NOMO-1 treated with dmso at 0.1 percent for 144 hours (cell line): ENCODE results near the gene CTNNAL1.
"Not testable (repeated sequence)": the region's sequence is repeated elsewhere in the genome, so short reads cannot be mapped to it uniquely, and the experiment has no call there.

Experiments
- DNase-seq: peaks from one replicate; lab custom pipeline; 2025; ENCODE audit not compliant: unreplicated experiment; lab: John Stamatoyannopoulos, UW

CTNNAL1 gene

DNA sequence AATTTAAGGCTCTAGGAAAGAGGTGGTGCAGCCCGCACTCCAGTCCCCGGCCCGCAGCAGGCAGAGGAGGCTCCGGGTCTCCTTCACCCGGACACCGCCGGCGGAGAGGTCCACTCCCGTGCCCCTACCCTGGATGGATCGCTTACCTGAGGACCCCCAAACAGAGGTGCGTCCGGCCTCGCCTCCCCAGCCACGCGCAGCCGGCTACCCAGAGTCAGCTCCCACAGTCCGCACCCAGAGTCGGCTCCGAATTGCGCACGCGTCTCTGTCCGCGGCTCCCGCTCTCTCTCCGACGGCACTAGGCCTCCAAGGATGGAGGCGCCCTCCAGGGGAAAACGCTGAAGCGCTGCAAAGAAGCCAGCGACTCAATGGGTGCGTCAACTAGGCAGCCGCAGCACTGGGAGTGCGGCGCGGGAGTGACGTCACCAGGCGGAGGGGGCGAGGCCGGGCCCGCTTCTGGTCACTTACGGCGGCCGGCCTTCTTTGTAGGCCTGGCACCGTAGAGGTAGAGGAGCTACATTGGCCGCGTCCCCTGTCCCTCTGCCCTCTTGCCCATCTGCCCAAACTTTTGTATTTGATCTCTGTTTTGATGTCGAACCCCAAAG lies 79.5 kb downstream of the CTNNAL1 start, which contains the start of gene ELP1:
TSS of gene ELP1 (minus strand) at position 407 of the 605 bp plus-strand sequence. CDS start 2,978 bp downstream, outside the sequence.
- peak; percentile 89 for DNase-seq

DNA sequence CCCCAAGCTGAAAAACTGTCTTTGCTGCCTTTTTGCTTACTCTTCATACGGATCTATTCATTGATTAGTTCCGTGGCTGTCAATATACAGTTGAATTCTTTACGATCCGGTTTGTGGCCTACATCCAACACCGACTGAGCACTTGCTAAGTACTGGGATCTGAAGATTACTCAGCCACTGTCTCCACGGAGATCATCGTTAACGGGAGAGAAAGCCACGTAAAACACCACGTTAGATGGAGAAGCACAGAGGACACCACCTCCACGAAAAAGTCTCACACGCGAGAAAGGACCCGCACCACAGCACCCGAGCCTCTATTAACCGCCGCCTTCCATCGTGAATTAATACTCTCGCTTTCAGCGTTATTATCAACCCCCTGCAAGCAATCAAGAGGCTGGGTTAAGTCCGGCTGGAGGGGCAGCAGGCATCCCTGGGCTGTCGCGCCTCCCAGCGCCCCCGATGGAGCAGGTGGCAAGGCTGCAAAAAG lies 80.0 kb downstream of the CTNNAL1 start:
- DNase-seq, result no peak

DNA sequence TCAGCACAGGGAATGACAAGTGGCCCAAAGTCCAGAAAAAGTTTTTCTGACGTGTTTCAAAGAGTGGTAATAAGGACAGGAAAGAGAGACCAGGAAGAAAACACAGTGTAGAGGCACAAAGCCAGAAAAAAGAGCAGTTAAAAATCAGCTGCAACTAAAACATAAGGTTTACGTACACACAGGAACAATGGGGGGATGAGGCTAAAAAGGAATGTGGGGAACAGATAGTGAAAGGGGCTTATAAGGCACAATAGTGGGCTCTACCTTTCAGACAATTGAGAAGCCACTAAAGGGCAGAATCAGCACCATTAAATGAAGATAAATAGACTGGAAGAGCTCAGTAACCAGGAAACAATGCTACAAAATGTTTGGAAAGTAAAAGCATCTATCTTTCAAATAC lies 84.9 kb downstream of the CTNNAL1 start:
- no peak for DNase-seq

DNA sequence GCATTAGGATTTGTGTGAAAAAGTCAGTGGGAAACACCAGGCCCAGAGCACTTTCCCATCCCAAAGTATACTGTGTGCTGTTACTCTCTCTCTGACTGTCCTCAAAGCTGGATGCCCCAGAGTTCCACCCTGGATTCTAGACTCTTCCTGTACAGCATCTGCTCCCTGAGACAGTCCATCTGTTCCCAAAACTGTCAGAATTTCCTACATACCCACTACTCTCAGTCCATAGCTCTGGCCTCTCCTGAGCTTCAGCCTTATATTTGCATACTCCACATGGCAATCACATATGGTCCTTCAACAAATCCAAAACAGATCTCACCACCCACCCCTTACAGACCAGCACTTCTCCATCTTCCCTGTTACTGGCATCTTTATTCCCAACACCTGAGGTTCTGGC lies 88.8 kb downstream of the CTNNAL1 start:
- no peak for DNase-seq

DNA sequence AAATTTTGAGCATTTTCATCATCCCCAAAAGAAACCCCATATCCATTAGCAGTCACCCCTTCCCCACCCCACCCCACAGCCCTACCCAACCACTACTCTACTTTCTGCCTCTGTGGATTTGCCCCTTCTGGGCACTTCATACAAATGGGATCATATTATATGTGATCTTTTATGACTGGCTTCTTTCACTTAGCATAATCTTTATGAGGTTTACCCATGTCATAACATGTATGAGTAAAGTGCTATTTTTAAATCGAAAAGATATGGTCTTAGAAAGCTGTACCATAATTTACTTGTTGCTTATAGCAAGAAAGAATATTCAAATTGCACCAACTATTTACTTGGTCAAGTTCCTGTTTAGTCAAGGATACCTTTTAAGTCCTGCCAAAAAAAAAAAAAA lies 92.1 kb downstream of the CTNNAL1 start:
- no peak for DNase-seq

DNA sequence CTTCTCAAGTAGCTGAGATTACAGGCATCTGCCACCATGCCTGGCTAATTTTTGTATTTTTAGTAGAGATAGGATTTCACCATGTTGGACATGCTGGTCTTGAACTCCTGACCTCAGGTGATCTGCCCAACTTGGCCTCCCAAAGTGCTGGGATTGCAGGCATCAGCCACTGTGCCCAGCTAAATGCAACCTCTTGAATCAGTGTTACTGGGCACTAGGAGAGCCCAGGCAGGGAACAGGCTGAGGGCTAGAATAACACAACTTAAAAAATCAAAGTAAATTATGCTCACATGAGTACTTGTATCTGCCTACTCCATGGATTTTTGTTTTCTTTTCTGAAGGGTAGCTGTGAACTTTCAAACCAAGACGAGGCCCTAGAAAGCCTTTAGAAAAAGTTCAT lies 92.9 kb downstream of the CTNNAL1 start:
- DNase-seq, result not testable (repeated sequence)

- DNase-seq, result no peak
Observed at GRCh38 chr9:108919517-108919916, 93.8 kb downstream of the CTNNAL1 start.

DNA sequence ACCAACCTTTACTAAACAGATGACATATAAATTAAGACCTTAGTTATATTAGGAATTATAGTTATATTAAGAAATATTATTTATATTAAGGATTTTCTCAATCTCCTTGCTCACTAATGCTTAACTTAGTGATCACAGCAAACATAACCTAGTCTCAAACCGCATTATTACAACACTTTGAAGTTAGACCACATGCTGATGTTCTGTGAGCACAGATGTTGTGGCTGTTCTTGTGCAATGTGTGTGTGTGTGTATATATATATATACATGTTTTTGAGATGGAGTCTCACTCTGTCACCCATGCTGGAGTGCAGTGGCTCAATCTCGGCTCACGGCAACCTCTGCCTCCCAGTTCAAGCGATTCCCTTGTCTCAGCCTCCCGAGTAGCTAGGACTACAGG lies 99.9 kb downstream of the CTNNAL1 start:
- DNase-seq, result peak; percentile 57

- no peak for DNase-seq
Observed at GRCh38 chr9:108911820-108912219, 101.5 kb downstream of the CTNNAL1 start.

- DNase-seq, result no peak
Observed at GRCh38 chr9:108910914-108911313, 102.4 kb downstream of the CTNNAL1 start.

DNA sequence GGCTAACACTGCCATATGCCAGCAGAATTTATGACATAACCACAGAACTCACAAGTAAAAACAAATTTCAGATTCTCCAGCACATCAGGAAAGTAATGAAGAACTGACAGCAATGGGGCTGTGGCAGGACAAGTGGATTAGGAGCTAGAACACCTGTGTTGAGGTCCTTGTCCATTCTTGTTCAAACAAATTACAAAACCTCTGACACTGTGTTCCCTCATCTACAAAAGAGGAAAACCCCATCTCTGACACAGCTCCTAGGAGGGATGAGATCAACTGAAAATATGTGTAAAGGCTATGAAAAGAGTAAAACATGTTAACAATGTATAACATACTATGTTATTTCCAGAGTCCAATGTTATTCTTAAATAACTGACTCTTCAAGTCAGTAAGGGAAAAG lies 102.9 kb downstream of the CTNNAL1 start:
- DNase-seq, result no peak

- no peak for DNase-seq
Observed at GRCh38 chr9:108905494-108905893, 107.8 kb downstream of the CTNNAL1 start.

GRCh38 chr9:108904161-108904560 lies 109.1 kb downstream of the CTNNAL1 start:
- DNase-seq, result no peak

DNA sequence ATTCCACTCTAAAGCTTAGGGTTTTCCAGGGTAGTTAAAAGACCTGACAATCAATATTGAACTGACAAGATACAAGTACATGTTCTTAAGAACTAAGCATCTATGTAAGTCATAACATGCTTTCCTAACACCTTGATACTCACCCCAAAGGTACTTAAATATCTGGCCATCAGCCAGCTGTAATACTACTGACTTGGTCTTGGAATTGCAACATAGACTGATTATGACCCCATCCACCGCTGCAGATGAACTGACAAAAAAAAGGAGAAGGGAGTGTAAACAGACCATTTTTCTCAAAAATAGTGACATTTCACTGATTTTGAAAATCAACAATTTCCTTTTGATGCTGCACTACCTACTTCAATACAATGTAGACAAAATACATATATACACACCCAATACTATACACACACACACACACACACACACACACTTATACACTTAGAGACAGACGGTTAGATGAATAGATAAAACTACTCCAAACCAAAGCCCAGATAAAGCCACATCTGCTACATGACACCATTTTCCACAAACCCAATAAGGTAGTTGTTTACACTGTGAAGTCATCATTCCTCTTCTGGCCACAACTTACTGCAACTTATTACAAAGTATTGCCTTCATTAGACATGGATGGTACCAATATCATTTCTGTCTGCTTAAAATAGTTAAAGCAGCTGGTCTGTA lies 109.7 kb downstream of the CTNNAL1 start:
- no peak for DNase-seq

DNA sequence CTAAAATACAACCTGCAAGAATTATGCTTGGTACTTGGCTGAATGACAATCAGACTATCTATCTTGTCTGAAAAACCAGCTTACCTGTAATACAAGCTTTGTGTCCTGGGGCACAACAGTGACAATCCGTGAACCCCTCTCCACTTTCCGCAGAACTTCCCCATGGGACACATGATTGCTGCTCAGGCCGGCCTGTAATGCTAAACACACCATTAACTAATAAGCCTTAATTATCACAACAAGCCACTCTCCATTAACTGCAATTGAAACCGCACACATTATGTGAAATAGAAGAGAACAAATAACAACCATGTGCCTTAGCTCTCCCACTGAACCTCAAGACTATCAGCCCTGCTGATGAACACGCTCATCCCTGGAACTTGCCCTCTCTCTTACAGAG lies 113.1 kb downstream of the CTNNAL1 start:
- DNase-seq, result no peak

DNA sequence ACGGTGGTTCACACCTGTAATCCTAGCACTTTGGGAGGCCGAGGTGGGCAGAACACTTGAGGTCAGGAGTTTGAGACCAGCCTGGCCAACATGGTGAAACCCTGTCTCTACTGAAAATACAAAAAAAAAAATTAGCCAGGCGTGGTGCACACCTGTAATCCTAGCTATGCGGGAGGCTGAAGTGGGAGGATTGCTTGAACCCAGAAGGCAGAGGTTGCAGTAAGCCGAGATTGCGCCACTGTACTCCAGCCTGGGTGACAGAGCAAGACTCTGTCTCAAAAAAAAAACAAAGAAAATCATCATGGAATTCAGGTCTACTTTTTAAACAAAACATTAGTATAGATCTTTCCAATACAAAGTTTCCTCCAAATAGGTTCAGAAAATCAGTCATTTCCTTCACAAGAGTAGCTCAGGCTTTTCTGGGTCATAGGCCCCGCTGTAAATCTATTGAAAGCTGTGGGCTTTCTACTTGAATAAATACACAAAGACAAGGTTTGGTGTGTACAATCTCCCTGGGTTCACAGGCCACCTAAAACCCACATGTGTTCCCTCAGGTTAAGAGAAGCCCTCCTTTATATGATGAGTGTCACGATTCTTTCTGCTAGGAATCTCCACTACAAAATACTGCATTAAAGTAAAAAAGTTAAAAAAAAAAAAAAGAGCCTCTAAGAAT lies 114.1 kb downstream of the CTNNAL1 start:
- DNase-seq, result not testable (repeated sequence)

DNA sequence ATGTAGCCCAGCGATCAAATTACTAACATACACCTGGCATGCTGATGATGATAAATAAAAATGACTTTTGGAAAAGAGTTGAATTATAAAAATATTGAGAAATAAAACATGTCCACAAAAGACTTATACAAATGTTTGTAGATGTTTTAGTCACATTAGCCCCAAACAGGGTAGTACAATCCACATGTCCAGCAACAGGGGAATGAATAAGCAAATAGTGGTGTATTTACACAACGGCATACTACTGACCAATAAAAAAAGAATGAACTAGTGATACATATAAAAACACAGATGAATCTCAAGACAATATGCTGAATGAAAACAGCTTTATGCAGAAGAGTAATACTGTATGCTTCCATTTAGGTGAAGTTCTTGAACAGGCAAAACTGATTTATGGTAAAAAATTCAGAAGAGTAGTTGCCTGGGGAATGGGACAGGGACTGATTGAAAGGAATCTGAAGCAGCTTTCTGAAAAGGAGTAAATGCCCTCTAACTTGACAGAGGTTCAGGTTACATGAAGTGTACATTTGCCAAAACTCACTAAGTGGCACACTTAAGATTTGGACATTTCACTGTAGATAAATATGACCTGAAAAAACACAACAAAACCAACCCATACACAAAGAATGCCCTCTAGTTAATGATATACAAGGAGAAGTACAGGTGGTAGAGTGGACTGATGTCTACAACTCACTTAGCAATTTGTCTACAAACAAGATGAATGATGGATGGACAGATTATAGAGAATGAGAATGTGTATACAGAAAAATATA lies 115.8 kb downstream of the CTNNAL1 start:
- no peak for DNase-seq

DNA sequence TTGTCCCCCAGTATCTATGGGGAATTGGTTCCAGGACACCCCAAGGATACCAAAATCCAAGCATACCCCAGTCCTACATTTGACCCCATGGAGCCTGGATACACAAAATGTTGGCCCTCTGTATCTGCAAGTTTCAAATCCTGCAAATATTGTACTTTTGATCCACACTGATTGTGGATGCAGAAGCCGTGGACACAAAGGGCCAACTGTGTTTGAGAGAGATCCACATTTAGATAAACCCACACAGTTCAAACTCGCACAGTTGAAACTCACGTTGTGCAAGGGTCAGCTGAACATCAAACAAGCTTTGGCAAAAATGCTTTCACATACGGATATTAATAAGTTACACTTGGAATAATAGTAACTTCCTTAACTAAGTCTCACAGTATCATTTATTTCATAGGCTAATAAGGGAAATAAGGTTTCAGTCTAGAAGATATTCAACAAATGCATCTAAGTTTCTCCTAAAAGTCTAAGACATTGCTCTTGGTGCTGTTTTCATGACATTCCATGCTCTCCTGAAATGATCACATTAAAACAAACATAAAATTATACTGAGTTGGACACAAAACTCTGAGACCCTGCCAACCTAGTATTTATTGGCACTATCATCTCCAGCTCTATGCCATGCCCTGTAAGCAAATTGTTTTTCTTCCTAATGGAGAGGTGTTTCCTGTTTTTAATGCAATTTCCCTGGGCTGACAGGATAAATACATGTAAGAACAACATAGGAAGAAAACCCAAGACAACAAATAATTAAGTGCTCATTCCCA lies 118.9 kb downstream of the CTNNAL1 start:
- DNase-seq, result no peak
